ENCODE results near the gene PEX6. TPM values are rescaled to one million over a fixed set of nuclear protein-coding genes. Genes with fewer than 3 reads are reported as not detected.

PEX6 gene
- total and polyA plus RNA-seq, 2 of the 13 experiments (the other 11 are each of a cell fraction or from before 2014, with no cell fraction given), result 5.1 to 6.7 TPM

DNA sequence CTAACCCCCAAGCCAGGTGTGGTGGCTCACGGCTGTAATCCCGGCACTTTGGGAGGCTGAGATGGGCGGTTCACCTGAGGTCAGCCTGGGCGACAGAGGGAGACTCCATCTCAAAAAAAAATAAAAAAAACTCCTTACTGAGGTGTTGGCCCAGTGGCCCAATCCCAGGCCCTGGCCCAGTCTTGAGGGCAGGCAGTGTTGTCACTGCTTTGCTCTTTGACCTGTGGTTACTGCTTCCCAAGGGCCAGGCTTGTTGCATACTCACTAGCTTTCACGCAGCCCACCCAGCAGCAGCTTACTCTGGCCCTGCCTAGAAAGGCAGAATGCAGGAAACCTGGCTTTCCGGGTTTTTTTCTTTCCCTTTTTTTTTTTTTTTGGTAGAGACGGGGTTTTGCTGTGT lies 36.5 kb downstream of the PEX6 start (continued):
- TF ChIP-seq, protein P1, sequence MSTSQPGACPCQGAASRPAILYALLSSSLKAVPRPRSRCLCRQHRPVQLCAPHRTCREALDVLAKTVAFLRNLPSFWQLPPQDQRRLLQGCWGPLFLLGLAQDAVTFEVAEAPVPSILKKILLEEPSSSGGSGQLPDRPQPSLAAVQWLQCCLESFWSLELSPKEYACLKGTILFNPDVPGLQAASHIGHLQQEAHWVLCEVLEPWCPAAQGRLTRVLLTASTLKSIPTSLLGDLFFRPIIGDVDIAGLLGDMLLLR (CRISPR knock-in tag; IDR thresholded peaks at IDR 0.05), result no peak
- peak; percentile 47 for TF ChIP-seq RXRA (CRISPR knock-in tag; IDR thresholded peaks at IDR 0.05)
- peak; percentile 31; the same call in 1 of the 2 replicates for TF ChIP-seq MTA1 (CRISPR knock-in tag; IDR thresholded peaks at IDR 0.05; ENCODE audit: borderline replicate concordance)
- no peak for TF ChIP-seq SP4 (CRISPR knock-in tag; IDR thresholded peaks at IDR 0.05)
- TF ChIP-seq SMAD9 (CRISPR knock-in tag; IDR thresholded peaks at IDR 0.05), result no peak
- TF ChIP-seq NKX3-1 (CRISPR knock-in tag; IDR thresholded peaks at IDR 0.05), result no peak
- TF ChIP-seq AHR (CRISPR knock-in tag; IDR thresholded peaks at IDR 0.05), result no peak
- no peak for TF ChIP-seq TP53 (CRISPR knock-in tag; conservative IDR thresholded peaks at IDR 0.05)
- TF ChIP-seq SALL1 (CRISPR knock-in tag; IDR thresholded peaks at IDR 0.05), result peak; percentile 64
- TF ChIP-seq CEBPB (IDR thresholded peaks at IDR 0.05; ENCODE audit: borderline replicate concordance, low read depth, low read length), result no peak
- no peak for TF ChIP-seq ZNF510 (CRISPR knock-in tag; IDR thresholded peaks at IDR 0.05; ENCODE audit: low read depth)
- no peak for TF ChIP-seq JARID2 (CRISPR knock-in tag; IDR thresholded peaks at IDR 0.05; ENCODE audit: insufficient replicate concordance)
- TF ChIP-seq, protein P2, sequence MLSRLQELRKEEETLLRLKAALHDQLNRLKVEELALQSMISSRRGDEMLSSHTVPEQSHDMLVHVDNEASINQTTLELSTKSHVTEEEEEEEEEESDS (CRISPR knock-in tag; IDR thresholded peaks at IDR 0.05; ENCODE audit: borderline replicate concordance), result no peak
- no peak for TF ChIP-seq SIX1 (CRISPR knock-in tag; IDR thresholded peaks at IDR 0.05; ENCODE audit: borderline replicate concordance)
- TF ChIP-seq, protein P3, sequence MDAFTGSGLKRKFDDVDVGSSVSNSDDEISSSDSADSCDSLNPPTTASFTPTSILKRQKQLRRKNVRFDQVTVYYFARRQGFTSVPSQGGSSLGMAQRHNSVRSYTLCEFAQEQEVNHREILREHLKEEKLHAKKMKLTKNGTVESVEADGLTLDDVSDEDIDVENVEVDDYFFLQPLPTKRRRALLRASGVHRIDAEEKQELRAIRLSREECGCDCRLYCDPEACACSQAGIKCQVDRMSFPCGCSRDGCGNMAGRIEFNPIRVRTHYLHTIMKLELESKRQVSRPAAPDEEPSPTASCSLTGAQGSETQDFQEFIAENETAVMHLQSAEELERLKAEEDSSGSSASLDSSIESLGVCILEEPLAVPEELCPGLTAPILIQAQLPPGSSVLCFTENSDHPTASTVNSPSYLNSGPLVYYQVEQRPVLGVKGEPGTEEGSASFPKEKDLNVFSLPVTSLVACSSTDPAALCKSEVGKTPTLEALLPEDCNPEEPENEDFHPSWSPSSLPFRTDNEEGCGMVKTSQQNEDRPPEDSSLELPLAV (CRISPR knock-in tag; conservative IDR thresholded peaks at IDR 0.05; ENCODE audit: low read depth), result no peak
- TF ChIP-seq, protein P4, sequence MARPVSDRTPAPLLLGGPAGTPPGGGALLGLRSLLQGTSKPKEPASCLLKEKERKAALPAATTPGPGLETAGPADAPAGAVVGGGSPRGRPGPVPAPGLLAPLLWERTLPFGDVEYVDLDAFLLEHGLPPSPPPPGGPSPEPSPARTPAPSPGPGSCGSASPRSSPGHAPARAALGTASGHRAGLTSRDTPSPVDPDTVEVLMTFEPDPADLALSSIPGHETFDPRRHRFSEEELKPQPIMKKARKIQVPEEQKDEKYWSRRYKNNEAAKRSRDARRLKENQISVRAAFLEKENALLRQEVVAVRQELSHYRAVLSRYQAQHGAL (CRISPR knock-in tag; IDR thresholded peaks at IDR 0.05; ENCODE audit: not compliant biosample characterization), result no peak
- no peak for TF ChIP-seq HES4 (CRISPR knock-in tag; IDR thresholded peaks at IDR 0.05; ENCODE audit: borderline replicate concordance)
- TF ChIP-seq, protein P5, sequence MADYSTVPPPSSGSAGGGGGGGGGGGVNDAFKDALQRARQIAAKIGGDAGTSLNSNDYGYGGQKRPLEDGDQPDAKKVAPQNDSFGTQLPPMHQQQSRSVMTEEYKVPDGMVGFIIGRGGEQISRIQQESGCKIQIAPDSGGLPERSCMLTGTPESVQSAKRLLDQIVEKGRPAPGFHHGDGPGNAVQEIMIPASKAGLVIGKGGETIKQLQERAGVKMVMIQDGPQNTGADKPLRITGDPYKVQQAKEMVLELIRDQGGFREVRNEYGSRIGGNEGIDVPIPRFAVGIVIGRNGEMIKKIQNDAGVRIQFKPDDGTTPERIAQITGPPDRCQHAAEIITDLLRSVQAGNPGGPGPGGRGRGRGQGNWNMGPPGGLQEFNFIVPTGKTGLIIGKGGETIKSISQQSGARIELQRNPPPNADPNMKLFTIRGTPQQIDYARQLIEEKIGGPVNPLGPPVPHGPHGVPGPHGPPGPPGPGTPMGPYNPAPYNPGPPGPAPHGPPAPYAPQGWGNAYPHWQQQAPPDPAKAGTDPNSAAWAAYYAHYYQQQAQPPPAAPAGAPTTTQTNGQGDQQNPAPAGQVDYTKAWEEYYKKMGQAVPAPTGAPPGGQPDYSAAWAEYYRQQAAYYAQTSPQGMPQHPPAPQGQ (CRISPR knock-in tag; IDR thresholded peaks at IDR 0.05; ENCODE audit: borderline replicate concordance), result no peak
- TF ChIP-seq, protein P6, sequence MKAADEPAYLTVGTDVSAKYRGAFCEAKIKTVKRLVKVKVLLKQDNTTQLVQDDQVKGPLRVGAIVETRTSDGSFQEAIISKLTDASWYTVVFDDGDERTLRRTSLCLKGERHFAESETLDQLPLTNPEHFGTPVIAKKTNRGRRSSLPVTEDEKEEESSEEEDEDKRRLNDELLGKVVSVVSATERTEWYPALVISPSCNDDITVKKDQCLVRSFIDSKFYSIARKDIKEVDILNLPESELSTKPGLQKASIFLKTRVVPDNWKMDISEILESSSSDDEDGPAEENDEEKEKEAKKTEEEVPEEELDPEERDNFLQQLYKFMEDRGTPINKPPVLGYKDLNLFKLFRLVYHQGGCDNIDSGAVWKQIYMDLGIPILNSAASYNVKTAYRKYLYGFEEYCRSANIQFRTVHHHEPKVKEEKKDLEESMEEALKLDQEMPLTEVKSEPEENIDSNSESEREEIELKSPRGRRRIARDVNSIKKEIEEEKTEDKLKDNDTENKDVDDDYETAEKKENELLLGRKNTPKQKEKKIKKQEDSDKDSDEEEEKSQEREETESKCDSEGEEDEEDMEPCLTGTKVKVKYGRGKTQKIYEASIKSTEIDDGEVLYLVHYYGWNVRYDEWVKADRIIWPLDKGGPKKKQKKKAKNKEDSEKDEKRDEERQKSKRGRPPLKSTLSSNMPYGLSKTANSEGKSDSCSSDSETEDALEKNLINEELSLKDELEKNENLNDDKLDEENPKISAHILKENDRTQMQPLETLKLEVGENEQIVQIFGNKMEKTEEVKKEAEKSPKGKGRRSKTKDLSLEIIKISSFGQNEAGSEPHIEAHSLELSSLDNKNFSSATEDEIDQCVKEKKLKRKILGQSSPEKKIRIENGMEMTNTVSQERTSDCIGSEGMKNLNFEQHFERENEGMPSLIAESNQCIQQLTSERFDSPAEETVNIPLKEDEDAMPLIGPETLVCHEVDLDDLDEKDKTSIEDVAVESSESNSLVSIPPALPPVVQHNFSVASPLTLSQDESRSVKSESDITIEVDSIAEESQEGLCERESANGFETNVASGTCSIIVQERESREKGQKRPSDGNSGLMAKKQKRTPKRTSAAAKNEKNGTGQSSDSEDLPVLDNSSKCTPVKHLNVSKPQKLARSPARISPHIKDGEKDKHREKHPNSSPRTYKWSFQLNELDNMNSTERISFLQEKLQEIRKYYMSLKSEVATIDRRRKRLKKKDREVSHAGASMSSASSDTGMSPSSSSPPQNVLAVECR (CRISPR knock-in tag; IDR thresholded peaks at IDR 0.05; ENCODE audit: borderline replicate concordance), result peak; percentile 36; the same call in 1 of the 2 replicates
- TF ChIP-seq RBAK (CRISPR knock-in tag; IDR thresholded peaks at IDR 0.05), result no peak
- no peak for TF ChIP-seq TBX3 (IDR thresholded peaks at IDR 0.05; ENCODE audit: borderline replicate concordance)
- no peak for TF ChIP-seq ZNF431 (CRISPR knock-in tag; IDR thresholded peaks at IDR 0.05; ENCODE audit: borderline replicate concordance, low read depth)

Data from HepG2 (cell line).